ENCODE results near the gene SULF2.

Gene SULF2

DNA sequence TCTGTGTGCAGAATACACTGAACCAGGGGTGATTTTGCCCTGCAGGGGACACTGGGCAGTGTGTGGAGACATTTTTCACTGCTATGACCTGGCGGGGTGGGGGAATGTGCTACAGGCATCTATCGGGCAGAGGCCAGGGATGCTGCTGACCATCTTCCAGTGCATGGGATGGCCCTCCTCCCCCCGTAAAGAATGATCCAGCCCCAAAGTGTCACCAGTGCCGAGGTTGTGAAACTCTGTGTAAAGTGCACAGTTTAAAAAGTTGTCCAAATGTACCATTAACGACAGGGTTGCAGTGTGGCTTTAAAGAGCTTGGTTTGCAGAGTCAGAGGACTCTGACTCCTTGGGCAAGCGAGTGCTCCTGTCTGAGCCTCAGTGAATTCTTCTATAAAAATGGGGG is 72.1 kb downstream of the SULF2 start:
- Histone ChIP-seq H3K27me3 (ENCODE audit: insufficient read depth, low read length, poor library complexity, severe bottlenecking) (no peaks in the 10 kb centered on the region), H2AFZ (ENCODE audit: low read length) (no peak overlapping the region), H3K4me2 (ENCODE audit: low read depth, low read length, poor library complexity, severe bottlenecking) (no peak overlapping the region), H3K9ac (ENCODE audit: low read depth, low read length, poor library complexity, severe bottlenecking) (no peak overlapping the region), H3K9me3 (ENCODE audit: insufficient read depth, low read depth, low read length) (no peaks in the 10 kb centered on the region), H3K79me2 (ENCODE audit: insufficient read depth, low read length) (no peaks in the 10 kb centered on the region), H3F3A (ENCODE audit: low read depth) (no peaks in the 10 kb centered on the region), H3K9me2 (replicated peaks; ENCODE audit: low read depth, low read length) (no peaks in the 10 kb centered on the region), H4K20me1 (ENCODE audit: insufficient read depth, low read length, poor library complexity, severe bottlenecking) (no peaks in the 10 kb centered on the region), H3K4me3 (ENCODE audit: low read length, poor library complexity, severe bottlenecking) (no peak overlapping the region), H3K4me1 (ENCODE audit: insufficient read depth, low read length, poor library complexity, severe bottlenecking) (no peaks in the 10 kb centered on the region), H3K36me3 (ENCODE audit: insufficient read depth, low read length) (no peaks in the 10 kb centered on the region)
- TF ChIP-seq EZH2phosphoT487 (IDR thresholded peaks at IDR 0.05; ENCODE audit: borderline replicate concordance) = no peak
- TF ChIP-seq, protein P1, sequence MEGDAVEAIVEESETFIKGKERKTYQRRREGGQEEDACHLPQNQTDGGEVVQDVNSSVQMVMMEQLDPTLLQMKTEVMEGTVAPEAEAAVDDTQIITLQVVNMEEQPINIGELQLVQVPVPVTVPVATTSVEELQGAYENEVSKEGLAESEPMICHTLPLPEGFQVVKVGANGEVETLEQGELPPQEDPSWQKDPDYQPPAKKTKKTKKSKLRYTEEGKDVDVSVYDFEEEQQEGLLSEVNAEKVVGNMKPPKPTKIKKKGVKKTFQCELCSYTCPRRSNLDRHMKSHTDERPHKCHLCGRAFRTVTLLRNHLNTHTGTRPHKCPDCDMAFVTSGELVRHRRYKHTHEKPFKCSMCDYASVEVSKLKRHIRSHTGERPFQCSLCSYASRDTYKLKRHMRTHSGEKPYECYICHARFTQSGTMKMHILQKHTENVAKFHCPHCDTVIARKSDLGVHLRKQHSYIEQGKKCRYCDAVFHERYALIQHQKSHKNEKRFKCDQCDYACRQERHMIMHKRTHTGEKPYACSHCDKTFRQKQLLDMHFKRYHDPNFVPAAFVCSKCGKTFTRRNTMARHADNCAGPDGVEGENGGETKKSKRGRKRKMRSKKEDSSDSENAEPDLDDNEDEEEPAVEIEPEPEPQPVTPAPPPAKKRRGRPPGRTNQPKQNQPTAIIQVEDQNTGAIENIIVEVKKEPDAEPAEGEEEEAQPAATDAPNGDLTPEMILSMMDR (conservative IDR thresholded peaks at IDR 0.05; ENCODE audit: low read length) = no peak

DNA sequence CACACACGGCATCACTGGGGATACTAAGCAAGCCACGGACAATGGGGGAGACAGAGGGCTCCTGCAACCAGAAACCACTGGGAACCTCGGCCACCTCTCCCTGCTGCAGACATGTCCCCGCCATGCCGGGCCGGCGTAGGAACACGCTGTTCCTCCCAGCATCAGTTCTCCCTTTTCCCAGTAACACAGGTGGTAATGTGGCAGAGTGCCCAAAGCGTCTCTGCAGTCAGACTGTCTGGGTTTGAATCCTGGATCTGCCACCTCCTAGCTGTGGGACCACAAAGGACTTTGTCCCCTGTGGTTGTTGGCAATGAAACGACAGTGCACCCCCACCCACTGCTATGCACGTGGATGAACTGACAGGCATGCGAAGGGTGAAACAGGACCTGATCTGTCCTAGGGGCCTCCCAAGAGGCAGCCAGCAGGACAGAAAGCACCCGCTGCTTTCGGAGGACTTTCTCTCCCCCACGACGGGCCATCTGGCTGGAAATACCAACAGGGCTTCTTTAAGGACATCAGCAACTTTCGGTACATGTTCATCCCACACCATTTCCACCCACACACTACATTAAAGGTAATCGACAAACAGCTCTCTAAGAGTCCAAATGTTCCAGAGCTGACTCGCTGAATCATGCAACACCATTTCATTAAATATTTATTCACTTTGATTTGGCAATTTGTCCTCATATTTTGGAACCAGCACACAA is 74.1 kb downstream of the SULF2 start:
- Histone ChIP-seq H3K4me2 (ENCODE audit: low read depth, low read length, poor library complexity, severe bottlenecking) (no peak overlapping the region), H3K9me3 (ENCODE audit: insufficient read depth, low read depth, low read length) (no peaks in the 10 kb centered on the region), H3K4me3 (ENCODE audit: low read length, poor library complexity, severe bottlenecking) (no peak overlapping the region), H3K27me3 (ENCODE audit: insufficient read depth, low read length, poor library complexity, severe bottlenecking) (no peaks in the 10 kb centered on the region), H3K36me3 (ENCODE audit: insufficient read depth, low read length) (no peaks in the 10 kb centered on the region), H4K20me1 (ENCODE audit: insufficient read depth, low read length, poor library complexity, severe bottlenecking) (no peaks in the 10 kb centered on the region), H3F3A (ENCODE audit: low read depth) (no peaks in the 10 kb centered on the region), H3K79me2 (ENCODE audit: insufficient read depth, low read length) (no peaks in the 10 kb centered on the region), H3K9ac (ENCODE audit: low read depth, low read length, poor library complexity, severe bottlenecking) (no peak overlapping the region), H3K9me2 (replicated peaks; ENCODE audit: low read depth, low read length) (no peaks in the 10 kb centered on the region), H3K4me1 (ENCODE audit: insufficient read depth, low read length, poor library complexity, severe bottlenecking) (no peaks in the 10 kb centered on the region), H2AFZ (ENCODE audit: low read length) (no peak overlapping the region)
- TF ChIP-seq, protein P1 (conservative IDR thresholded peaks at IDR 0.05; ENCODE audit: low read length) = no peak

DNA sequence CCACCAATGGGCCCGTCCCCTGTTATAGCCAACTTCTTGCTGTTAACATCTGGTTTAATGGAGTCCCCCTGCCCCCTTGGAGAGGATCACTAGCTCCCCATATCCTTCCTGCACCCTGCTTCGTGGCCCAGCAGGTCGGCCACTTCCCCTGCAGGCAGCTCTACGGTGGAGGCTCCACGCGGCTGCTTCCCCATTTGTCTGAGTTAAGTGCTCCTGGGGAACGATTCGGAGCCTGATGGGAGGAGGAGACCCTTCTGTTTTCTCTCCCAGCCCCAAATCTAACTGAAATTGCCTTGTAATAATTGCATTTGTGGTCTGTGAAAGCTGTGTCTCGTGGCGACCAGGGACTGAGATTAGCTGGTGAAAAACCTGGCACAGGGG is 74.6 kb downstream of the SULF2 start:
- TF ChIP-seq, protein P1 (conservative IDR thresholded peaks at IDR 0.05; ENCODE audit: low read length) = no peak
- TF ChIP-seq EZH2phosphoT487 (IDR thresholded peaks at IDR 0.05; ENCODE audit: borderline replicate concordance) = no peak
- no peaks in the 10 kb centered on the region for H4K20me1 ChIP-seq (ENCODE audit: insufficient read depth, low read length, poor library complexity, severe bottlenecking)
- H3K4me2 ChIP-seq (ENCODE audit: low read depth, low read length, poor library complexity, severe bottlenecking) = no peak overlapping the region
- H3K27me3 ChIP-seq (ENCODE audit: insufficient read depth, low read length, poor library complexity, severe bottlenecking) = no peaks in the 10 kb centered on the region
- no peaks in the 10 kb centered on the region for H3F3A ChIP-seq (ENCODE audit: low read depth)
- H3K9ac ChIP-seq (ENCODE audit: low read depth, low read length, poor library complexity, severe bottlenecking) = no peak overlapping the region
- H2AFZ ChIP-seq (ENCODE audit: low read length) = no peak overlapping the region
- no peaks in the 10 kb centered on the region for H3K9me3 ChIP-seq (ENCODE audit: insufficient read depth, low read depth, low read length)
- H3K4me3 ChIP-seq (ENCODE audit: low read length, poor library complexity, severe bottlenecking) = no peak overlapping the region
- H3K9me2 ChIP-seq (replicated peaks; ENCODE audit: low read depth, low read length) = no peaks in the 10 kb centered on the region
- H3K79me2 ChIP-seq (ENCODE audit: insufficient read depth, low read length) = no peaks in the 10 kb centered on the region
- H3K36me3 ChIP-seq (ENCODE audit: insufficient read depth, low read length) = no peaks in the 10 kb centered on the region
- no peaks in the 10 kb centered on the region for H3K4me1 ChIP-seq (ENCODE audit: insufficient read depth, low read length, poor library complexity, severe bottlenecking)
